Measurements from ENCODE around the gene C2CD3. TPM values are rescaled to one million over a fixed set of nuclear protein-coding genes. Genes with fewer than 3 reads are reported as not detected.

C2CD3 gene
- total and polyA plus RNA-seq, 9 of the 15 experiments (the other 6 are each of a cell fraction or from before 2014, with no cell fraction given), result 4.4 to 20.2 (median 15.4) TPM

DNA sequence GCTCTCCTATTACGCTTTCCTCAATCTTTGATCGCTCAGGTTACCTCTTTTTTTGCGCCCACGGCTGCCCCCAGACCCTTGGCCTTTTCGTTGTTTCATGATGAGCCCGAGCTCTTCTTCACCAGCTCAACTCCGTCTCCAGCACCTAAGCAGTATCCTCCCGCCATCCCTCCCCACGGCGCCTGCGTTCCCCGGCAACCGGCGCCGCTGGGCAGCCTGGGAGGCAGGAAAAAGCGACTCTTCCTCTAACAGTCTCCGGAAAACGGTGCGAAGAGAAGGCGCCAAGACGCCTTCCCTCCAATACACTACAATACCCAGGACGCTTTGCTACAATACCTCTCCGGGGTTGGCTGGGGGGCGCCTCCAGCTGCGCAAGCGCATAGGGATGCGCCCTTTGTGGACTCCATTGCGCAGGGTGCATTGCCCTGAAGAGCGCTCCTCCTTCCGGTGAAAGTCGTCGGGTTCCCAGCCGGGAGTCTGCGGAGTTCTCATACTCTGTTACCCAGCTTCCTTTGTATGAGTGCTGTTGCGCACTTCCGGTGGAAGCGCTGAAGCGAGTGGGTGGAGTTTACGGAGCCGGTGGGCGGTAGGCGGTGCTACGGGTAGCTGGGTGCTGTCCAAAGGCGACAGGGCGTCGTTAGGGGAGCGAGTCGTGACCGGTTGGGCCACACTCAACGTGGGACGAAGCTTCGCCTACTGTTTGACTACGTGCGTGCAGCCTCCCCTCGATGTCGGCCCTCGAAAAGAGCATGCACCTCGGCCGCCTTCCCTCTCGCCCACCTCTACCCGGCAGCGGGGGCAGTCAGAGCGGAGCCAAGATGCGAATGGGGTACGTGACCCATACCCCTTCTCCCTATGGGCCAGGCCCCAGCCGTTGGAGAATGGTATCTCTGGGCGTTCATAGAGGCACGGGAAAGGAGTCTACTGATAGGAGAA is at the start of gene C2CD3, which contains the start of gene PPME1 (continued):
- TF ChIP-seq HNRNPL (IDR thresholded peaks at IDR 0.05; ENCODE audit: low read depth, low read length) (no peak), ZNF584 (CRISPR knock-in tag; IDR thresholded peaks at IDR 0.05; ENCODE audit: low read depth) (no peak), ZNF717 (CRISPR knock-in tag; IDR thresholded peaks at IDR 0.05) (no peak), TARDBP (IDR thresholded peaks at IDR 0.05) (no peak), PYGO2 (tag; IDR thresholded peaks at IDR 0.05) (no peak), ZNF140 (CRISPR knock-in tag; IDR thresholded peaks at IDR 0.05) (no peak), STAT5A (IDR thresholded peaks at IDR 0.05; ENCODE audit: borderline replicate concordance, low read length) (no peak; the same call in 1 of the 2 replicates), ZNF436 (CRISPR knock-in tag; IDR thresholded peaks at IDR 0.05) (no peak), RBM15 (IDR thresholded peaks at IDR 0.05; ENCODE audit: insufficient read depth, low read length) (no peak), EHMT2 (IDR thresholded peaks at IDR 0.05) (peak; percentile 2; the same call in 1 of the 2 replicates), ZNF324 (CRISPR knock-in tag; IDR thresholded peaks at IDR 0.05) (no peak), ZNF134 (CRISPR knock-in tag; conservative IDR thresholded peaks at IDR 0.05) (no peak), ADNP (tag; IDR thresholded peaks at IDR 0.05) (no peak), EZH2 (IDR thresholded peaks at IDR 0.05; ENCODE audit: borderline replicate concordance, low read depth, low read length) (no peak), CHD2 (IDR thresholded peaks at IDR 0.05; ENCODE audit: low read depth, low read length) (no peak), CREB1 (IDR thresholded peaks at IDR 0.05) (peak; percentile 85), CREB1 (CRISPR knock-in tag; IDR thresholded peaks at IDR 0.05) (peak; percentile 89), FOXJ2 (tag; IDR thresholded peaks at IDR 0.05) (0 out of 2 replicates have a peak, but pooled peaks have one; percentile 48), ZC3H4 (CRISPR knock-in tag; IDR thresholded peaks at IDR 0.05; ENCODE audit: borderline replicate concordance) (no peak), NFXL1 (CRISPR knock-in tag; IDR thresholded peaks at IDR 0.05) (no peak), RFX5 (IDR thresholded peaks at IDR 0.05; ENCODE audit: low read depth, low read length) (no peak), CSDE1 (IDR thresholded peaks at IDR 0.05) (no peak), BRD4 (IDR thresholded peaks at IDR 0.05) (no peak), ZNF232 (CRISPR knock-in tag; IDR thresholded peaks at IDR 0.05) (no peak), TRIM24 (IDR thresholded peaks at IDR 0.05) (no peak; a peak in 2 of 4 replicates)
- TF ChIP-seq, protein P1, sequence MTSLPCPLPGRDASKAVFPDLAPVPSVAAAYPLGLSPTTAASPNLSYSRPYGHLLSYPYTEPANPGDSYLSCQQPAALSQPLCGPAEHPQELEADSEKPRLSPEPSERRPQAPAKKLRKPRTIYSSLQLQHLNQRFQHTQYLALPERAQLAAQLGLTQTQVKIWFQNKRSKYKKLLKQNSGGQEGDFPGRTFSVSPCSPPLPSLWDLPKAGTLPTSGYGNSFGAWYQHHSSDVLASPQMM (CRISPR knock-in tag; IDR thresholded peaks at IDR 0.05), result no peak
- TF ChIP-seq, protein P2, sequence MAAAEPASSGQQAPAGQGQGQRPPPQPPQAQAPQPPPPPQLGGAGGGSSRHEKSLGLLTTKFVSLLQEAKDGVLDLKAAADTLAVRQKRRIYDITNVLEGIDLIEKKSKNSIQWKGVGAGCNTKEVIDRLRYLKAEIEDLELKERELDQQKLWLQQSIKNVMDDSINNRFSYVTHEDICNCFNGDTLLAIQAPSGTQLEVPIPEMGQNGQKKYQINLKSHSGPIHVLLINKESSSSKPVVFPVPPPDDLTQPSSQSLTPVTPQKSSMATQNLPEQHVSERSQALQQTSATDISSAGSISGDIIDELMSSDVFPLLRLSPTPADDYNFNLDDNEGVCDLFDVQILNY (CRISPR knock-in tag; IDR thresholded peaks at IDR 0.05), result 0 out of 2 replicates have a peak, but pooled peaks have one; percentile 56
- TF ChIP-seq, protein P3, sequence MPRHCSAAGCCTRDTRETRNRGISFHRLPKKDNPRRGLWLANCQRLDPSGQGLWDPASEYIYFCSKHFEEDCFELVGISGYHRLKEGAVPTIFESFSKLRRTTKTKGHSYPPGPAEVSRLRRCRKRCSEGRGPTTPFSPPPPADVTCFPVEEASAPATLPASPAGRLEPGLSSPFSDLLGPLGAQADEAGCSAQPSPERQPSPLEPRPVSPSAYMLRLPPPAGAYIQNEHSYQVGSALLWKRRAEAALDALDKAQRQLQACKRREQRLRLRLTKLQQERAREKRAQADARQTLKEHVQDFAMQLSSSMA (CRISPR knock-in tag; IDR thresholded peaks at IDR 0.05), result no peak
- TF ChIP-seq, protein P4, sequence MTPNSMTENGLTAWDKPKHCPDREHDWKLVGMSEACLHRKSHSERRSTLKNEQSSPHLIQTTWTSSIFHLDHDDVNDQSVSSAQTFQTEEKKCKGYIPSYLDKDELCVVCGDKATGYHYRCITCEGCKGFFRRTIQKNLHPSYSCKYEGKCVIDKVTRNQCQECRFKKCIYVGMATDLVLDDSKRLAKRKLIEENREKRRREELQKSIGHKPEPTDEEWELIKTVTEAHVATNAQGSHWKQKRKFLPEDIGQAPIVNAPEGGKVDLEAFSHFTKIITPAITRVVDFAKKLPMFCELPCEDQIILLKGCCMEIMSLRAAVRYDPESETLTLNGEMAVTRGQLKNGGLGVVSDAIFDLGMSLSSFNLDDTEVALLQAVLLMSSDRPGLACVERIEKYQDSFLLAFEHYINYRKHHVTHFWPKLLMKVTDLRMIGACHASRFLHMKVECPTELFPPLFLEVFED (CRISPR knock-in tag; conservative IDR thresholded peaks at IDR 0.05), result no peak
